ENCODE results near the gene ACBD6.
A peak's percentile ranks its signal among the peaks of the same experiment; 100 is the strongest.
"Not testable (repeated sequence)": the region's sequence is repeated elsewhere in the genome, so short reads cannot be mapped to it uniquely, and the experiment has no call there.

Gene ACBD6, protein sequence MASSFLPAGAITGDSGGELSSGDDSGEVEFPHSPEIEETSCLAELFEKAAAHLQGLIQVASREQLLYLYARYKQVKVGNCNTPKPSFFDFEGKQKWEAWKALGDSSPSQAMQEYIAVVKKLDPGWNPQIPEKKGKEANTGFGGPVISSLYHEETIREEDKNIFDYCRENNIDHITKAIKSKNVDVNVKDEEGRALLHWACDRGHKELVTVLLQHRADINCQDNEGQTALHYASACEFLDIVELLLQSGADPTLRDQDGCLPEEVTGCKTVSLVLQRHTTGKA

DNA sequence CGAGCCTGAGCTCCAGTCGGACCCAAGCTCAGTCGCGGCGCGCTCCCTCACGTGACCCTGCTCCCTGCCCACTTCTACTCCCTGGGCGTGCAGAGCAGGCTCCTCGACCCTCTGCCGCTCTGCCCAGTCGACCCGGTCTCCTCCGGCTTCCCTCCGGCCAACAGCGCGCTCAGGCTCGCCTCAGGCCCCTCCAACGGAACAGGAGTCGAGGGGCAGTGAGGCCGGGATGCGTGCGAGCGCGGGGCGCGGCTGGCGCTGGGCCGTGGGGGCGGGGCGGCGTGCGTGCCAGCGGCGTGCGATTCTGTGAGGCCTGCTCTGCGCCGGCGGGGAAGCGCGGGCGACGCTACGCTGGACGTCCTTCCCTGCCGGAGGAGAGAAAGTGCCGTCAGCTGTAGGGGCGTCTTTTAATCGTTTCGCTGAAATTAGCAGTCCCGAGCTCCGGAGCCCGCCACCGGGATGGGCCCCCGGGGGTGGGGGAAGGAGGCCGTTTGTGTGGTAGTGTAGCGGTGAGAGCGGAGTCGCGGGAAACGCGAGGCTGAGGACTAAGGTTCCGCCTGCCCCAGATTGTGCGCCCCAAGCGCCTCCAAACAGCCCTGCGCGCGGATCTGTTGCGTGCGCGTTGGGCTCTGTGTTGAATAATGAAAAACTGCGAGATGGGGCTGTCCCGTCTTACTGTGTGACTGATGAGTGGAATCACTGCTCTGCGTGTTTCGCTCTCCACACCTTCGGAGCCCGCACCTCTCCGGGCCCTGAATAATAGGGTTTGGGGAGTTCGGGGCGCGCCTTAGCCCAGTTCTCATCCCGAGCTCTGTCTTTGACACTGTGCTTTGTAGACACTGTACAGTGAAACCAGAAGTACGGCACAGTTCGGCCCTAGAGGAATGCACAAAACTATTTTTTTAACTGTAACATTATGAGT lies at the start of gene ACBD6:
TSS of gene ACBD6 (minus strand) at position 217 of the 919 bp plus-strand sequence. CDS start 311 bp downstream, outside the sequence.
- peaks cover 36% of the 10 kb centered on the region for H3K36me3 ChIP-seq (ENCODE audit: control insufficient read depth, low read length)
- peaks cover 49% of the 10 kb centered on the region for H3K79me2 ChIP-seq (ENCODE audit: control insufficient read depth, low read length)
- H3K9me2 ChIP-seq (replicated peaks; ENCODE audit: control insufficient read depth, low read length): no peaks in the 10 kb centered on the region
- H3K27ac ChIP-seq (ENCODE audit: low read depth, low read length): peak within 1 kb of the TSS; percentile 82
- H3K27me3 ChIP-seq (ENCODE audit: control insufficient read depth, low read length): no peaks in the 10 kb centered on the region
- H3K4me2 ChIP-seq (ENCODE audit: low read length): peak within 1 kb of the TSS; percentile 78
- peaks cover 34% of the 10 kb centered on the region for H3K4me1 ChIP-seq (ENCODE audit: control insufficient read depth, low read length)
- peak within 1 kb of the TSS; percentile 99 for H3K4me3 ChIP-seq (ENCODE audit: low read length)
- peaks cover 5% of the 10 kb centered on the region; the same call in 1 of the 2 replicates for H4K20me1 ChIP-seq (ENCODE audit: control insufficient read depth, insufficient read depth, low read depth, low read length)
- TF ChIP-seq, protein P1, sequence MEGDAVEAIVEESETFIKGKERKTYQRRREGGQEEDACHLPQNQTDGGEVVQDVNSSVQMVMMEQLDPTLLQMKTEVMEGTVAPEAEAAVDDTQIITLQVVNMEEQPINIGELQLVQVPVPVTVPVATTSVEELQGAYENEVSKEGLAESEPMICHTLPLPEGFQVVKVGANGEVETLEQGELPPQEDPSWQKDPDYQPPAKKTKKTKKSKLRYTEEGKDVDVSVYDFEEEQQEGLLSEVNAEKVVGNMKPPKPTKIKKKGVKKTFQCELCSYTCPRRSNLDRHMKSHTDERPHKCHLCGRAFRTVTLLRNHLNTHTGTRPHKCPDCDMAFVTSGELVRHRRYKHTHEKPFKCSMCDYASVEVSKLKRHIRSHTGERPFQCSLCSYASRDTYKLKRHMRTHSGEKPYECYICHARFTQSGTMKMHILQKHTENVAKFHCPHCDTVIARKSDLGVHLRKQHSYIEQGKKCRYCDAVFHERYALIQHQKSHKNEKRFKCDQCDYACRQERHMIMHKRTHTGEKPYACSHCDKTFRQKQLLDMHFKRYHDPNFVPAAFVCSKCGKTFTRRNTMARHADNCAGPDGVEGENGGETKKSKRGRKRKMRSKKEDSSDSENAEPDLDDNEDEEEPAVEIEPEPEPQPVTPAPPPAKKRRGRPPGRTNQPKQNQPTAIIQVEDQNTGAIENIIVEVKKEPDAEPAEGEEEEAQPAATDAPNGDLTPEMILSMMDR (IDR thresholded peaks at IDR 0.05; ENCODE audit: low read depth, low read length, poor library complexity, severe bottlenecking): no peak
- no peak for TF ChIP-seq EZH2phosphoT487 (IDR thresholded peaks at IDR 0.05; ENCODE audit: borderline replicate concordance, low read length)
- no peaks in the 10 kb centered on the region for H3K9me3 ChIP-seq (ENCODE audit: control insufficient read depth, insufficient read depth, low read length)
- H3F3A ChIP-seq (ENCODE audit: control insufficient read depth, insufficient read depth): peaks cover 8% of the 10 kb centered on the region; the same call in 1 of the 2 replicates

DNA sequence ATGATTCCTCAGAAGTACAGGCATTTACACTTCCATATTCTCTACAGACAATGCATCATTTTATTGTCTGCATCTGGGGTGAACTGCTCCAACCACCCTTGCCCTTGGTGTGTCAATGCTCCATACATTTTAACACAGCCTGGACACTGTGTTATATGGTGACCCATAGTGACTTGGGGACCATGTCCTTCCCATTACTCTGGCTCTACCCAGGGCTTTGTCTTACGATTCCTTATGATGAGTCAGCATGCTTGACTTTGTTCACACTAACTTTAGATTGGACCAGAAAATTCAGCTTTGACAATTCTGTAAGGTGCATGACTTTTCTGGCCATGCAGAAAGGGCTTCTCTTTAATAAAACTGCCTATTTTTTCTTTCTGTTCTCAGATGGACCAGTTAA lies 49.6 kb upstream of the ACBD6 start:
- Histone ChIP-seq H3F3A (ENCODE audit: control insufficient read depth, insufficient read depth) (no peaks in the 10 kb centered on the region), H3K36me3 (ENCODE audit: control insufficient read depth, low read length) (no peaks in the 10 kb centered on the region), H3K27me3 (ENCODE audit: control insufficient read depth, low read length) (peaks cover 17% of the 10 kb centered on the region; the same call in 1 of the 2 replicates), H3K9me3 (ENCODE audit: control insufficient read depth, insufficient read depth, low read length) (no peaks in the 10 kb centered on the region), H3K4me1 (ENCODE audit: control insufficient read depth, low read length) (no peaks in the 10 kb centered on the region), H4K20me1 (ENCODE audit: control insufficient read depth, insufficient read depth, low read depth, low read length) (no peaks in the 10 kb centered on the region), H3K27ac (ENCODE audit: low read depth, low read length) (no peak overlapping the region), H3K79me2 (ENCODE audit: control insufficient read depth, low read length) (no peaks in the 10 kb centered on the region), H3K4me2 (ENCODE audit: low read length) (no peak overlapping the region), H3K9me2 (replicated peaks; ENCODE audit: control insufficient read depth, low read length) (no peaks in the 10 kb centered on the region), H3K4me3 (ENCODE audit: low read length) (no peak overlapping the region)
- TF ChIP-seq, protein P1 (IDR thresholded peaks at IDR 0.05; ENCODE audit: low read depth, low read length, poor library complexity, severe bottlenecking): no peak
- no peak for TF ChIP-seq EZH2phosphoT487 (IDR thresholded peaks at IDR 0.05; ENCODE audit: borderline replicate concordance, low read length)

DNA sequence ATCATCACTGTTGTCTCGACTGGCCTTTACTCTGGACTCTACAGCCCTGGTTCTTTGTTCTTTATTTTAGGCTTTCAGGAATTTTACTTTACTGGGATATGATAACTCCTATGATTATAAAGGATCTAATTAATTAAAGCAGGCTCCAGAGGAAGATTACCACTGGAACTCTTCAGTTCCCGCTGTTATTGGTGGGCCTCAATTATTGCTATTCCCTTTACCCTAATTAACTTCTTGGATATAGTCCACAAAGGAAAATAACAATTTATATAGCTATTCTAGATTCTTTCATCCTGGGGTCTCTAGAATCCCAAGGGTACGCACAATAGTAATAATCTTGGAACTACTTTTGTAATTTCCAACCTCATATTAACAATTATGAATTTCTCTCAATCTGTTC lies 47.9 kb upstream of the ACBD6 start:
- Histone ChIP-seq H3K9me2 (replicated peaks; ENCODE audit: control insufficient read depth, low read length) (no peaks in the 10 kb centered on the region), H3K4me3 (ENCODE audit: low read length) (no peak overlapping the region), H3K27me3 (ENCODE audit: control insufficient read depth, low read length) (peaks cover 8% of the 10 kb centered on the region; the same call in 1 of the 2 replicates), H3K36me3 (ENCODE audit: control insufficient read depth, low read length) (no peaks in the 10 kb centered on the region), H3K4me2 (ENCODE audit: low read length) (no peak overlapping the region), H3K27ac (ENCODE audit: low read depth, low read length) (no peak overlapping the region), H3K9me3 (ENCODE audit: control insufficient read depth, insufficient read depth, low read length) (no peaks in the 10 kb centered on the region), H3K4me1 (ENCODE audit: control insufficient read depth, low read length) (no peaks in the 10 kb centered on the region), H3K79me2 (ENCODE audit: control insufficient read depth, low read length) (no peaks in the 10 kb centered on the region), H3F3A (ENCODE audit: control insufficient read depth, insufficient read depth) (no peaks in the 10 kb centered on the region), H4K20me1 (ENCODE audit: control insufficient read depth, insufficient read depth, low read depth, low read length) (no peaks in the 10 kb centered on the region)
- TF ChIP-seq, protein P1 (IDR thresholded peaks at IDR 0.05; ENCODE audit: low read depth, low read length, poor library complexity, severe bottlenecking): no peak

DNA sequence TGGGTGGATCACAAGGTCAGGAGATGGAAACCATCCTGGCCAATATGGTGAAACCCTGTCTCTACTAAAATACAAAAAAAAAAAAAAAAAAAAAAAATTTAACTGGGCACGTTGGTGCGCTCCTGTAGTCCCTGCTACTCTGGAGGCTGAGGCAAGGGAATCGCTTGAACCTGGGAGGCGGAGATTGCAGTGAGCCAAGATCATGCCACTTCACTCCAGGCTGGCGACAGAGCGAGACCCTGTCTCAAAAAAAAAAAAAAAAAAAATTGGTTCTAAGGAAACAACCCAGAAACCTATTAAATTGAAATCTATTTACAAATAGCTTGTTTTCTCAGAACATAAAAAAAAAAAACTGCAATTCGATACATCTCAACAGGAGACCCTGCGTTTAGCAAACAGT lies 47.4 kb upstream of the ACBD6 start:
- not testable (repeated sequence) for H3K27me3 ChIP-seq (ENCODE audit: control insufficient read depth, low read length); H3K4me3 ChIP-seq (ENCODE audit: low read length); H3K9me2 ChIP-seq (replicated peaks; ENCODE audit: control insufficient read depth, low read length); H3F3A ChIP-seq (ENCODE audit: control insufficient read depth, insufficient read depth); H3K4me1 ChIP-seq (ENCODE audit: control insufficient read depth, low read length); H3K27ac ChIP-seq (ENCODE audit: low read depth, low read length); H4K20me1 ChIP-seq (ENCODE audit: control insufficient read depth, insufficient read depth, low read depth, low read length); H3K9me3 ChIP-seq (ENCODE audit: control insufficient read depth, insufficient read depth, low read length); H3K79me2 ChIP-seq (ENCODE audit: control insufficient read depth, low read length); H3K36me3 ChIP-seq (ENCODE audit: control insufficient read depth, low read length); H3K4me2 ChIP-seq (ENCODE audit: low read length)

Data from DOHH2 (cell line).